ENCODE data around the gene FEZF2.

FEZF2 gene

DNA sequence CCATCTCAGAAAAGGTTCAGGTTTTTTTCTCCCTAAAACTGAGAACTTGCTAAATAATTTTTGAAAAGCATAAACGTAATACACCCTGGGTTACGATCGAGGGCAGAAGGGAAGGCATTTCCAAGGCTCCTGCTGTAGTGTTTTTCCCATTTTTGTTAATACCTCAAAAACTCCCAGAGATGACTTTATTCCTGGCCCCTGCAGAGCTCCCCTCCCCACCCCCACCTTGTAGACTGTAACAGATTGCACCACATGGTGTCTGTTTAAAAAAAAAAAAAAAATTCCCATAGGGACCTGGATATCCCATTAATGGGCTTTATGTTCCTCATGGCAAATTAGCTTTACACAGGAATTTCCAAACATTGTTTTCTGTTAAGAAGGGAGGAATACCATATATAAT, 38.2 kb downstream of the FEZF2 start:
- no peak for DNase-seq (ENCODE audit: extremely low spot score)
- TF ChIP-seq NFRKB (IDR thresholded peaks at IDR 0.05): no peak
- no peak for TF ChIP-seq HDGF (IDR thresholded peaks at IDR 0.05; ENCODE audit: borderline replicate concordance)
- no peak for TF ChIP-seq ELF4 (IDR thresholded peaks at IDR 0.05)
- TF ChIP-seq FOXA1 (IDR thresholded peaks at IDR 0.05): no peak
- no peak for TF ChIP-seq SUZ12 (IDR thresholded peaks at IDR 0.05)
- TF ChIP-seq, protein P1, sequence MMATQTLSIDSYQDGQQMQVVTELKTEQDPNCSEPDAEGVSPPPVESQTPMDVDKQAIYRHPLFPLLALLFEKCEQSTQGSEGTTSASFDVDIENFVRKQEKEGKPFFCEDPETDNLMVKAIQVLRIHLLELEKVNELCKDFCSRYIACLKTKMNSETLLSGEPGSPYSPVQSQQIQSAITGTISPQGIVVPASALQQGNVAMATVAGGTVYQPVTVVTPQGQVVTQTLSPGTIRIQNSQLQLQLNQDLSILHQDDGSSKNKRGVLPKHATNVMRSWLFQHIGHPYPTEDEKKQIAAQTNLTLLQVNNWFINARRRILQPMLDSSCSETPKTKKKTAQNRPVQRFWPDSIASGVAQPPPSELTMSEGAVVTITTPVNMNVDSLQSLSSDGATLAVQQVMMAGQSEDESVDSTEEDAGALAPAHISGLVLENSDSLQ (IDR thresholded peaks at IDR 0.05): no peak
- no peak for TF ChIP-seq BHLHE40 (IDR thresholded peaks at IDR 0.05; ENCODE audit: borderline replicate concordance)
- TF ChIP-seq CTBP1 (IDR thresholded peaks at IDR 0.05; ENCODE audit: borderline replicate concordance): no peak
- TF ChIP-seq SP1 (IDR thresholded peaks at IDR 0.05): no peak
- ChIA-PET POLR2A (no interaction called here), CTCF (no interaction called here)

DNA sequence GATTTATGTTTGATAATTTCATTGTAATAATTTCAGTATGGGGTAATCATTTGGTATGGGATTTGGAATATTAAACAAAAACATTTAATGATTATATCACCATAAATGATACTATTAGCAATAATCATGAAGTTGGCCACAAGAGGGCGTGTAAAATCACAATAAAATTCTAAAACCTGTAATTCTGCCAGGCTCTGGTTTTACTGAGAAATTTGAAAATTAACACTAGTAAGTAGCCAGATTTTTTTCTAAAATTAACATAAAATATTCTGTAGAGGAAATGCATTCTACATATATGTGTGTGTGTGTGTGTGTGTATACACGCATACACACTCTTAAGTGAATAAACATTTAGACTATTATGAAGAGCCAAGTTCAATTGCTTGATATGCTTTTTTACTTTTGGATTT, 40.5 kb downstream of the FEZF2 start:
- CTCF ChIA-PET: no interaction called here
- TF ChIP-seq SUZ12 (IDR thresholded peaks at IDR 0.05): no peak
- no peak for TF ChIP-seq ARNT (IDR thresholded peaks at IDR 0.05)
- no peak for TF ChIP-seq FOXM1 (IDR thresholded peaks at IDR 0.05; ENCODE audit: borderline replicate concordance)
- no peak for TF ChIP-seq FOXA1 (IDR thresholded peaks at IDR 0.05)
- TF ChIP-seq TARDBP (IDR thresholded peaks at IDR 0.05): no peak
- no peak for TF ChIP-seq BHLHE40 (IDR thresholded peaks at IDR 0.05; ENCODE audit: borderline replicate concordance)
- no peak for TF ChIP-seq HDGF (IDR thresholded peaks at IDR 0.05; ENCODE audit: borderline replicate concordance)
- TF ChIP-seq NFRKB (IDR thresholded peaks at IDR 0.05): no peak
- TF ChIP-seq L3MBTL2 (conservative IDR thresholded peaks at IDR 0.05): no peak
- TF ChIP-seq SP1 (IDR thresholded peaks at IDR 0.05): no peak
- TF ChIP-seq LEF1 (IDR thresholded peaks at IDR 0.05; ENCODE audit: borderline replicate concordance): no peak
- no peak for TF ChIP-seq ELF4 (IDR thresholded peaks at IDR 0.05)
- TF ChIP-seq, protein P1 (IDR thresholded peaks at IDR 0.05): no peak
- no peak for TF ChIP-seq FOXK2 (IDR thresholded peaks at IDR 0.05)
- TF ChIP-seq ZNF384 (IDR thresholded peaks at IDR 0.05): no peak
- no peak for TF ChIP-seq CTBP1 (IDR thresholded peaks at IDR 0.05; ENCODE audit: borderline replicate concordance)
- POLR2A ChIA-PET: no interaction called here
- DNase-seq (ENCODE audit: extremely low spot score): no peak

DNA sequence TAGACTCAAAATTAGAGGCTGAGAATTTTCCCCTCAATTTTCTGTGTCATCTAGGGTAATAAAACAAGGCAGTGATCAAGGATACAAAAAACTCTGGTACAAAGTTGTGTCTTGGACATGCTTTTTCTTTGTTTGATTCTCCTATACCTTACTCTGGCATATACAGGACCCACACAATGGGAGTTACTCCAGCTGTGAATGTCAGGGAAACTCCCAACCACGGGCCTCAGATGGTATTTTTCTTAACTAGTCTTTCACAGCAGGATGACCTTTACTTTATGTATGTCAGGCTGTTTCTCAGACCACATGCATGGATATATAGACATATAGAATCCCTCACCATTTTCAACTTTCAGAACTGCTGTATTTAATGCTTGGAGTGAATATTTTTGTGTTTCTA, 41.3 kb downstream of the FEZF2 start:
- POLR2A ChIA-PET: no interaction called here

DNA sequence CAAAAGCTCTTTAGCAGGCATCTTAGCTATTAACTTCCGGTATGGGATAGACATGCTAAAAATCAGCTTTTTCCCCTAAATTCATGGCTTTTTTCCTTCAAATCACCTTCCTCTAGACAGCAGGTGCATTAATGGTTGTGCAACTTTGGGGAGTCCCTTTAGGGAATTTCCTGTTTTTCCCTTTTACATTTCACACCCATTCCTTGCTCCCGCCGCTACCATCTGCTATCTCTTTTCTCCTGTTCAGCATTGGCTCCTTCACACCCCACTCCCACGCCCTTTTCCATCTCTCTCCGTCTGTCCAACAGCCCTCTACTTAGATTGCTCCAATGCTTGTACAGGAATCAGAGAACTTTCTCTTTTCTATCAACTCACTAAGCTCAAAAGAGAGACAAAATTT, 43.4 kb downstream of the FEZF2 start:
- TF ChIP-seq ELF4 (IDR thresholded peaks at IDR 0.05) (no peak), FOXM1 (IDR thresholded peaks at IDR 0.05; ENCODE audit: borderline replicate concordance) (no peak), FOXA1 (IDR thresholded peaks at IDR 0.05) (no peak), ARNT (IDR thresholded peaks at IDR 0.05) (no peak), SUZ12 (IDR thresholded peaks at IDR 0.05) (no peak), SP1 (IDR thresholded peaks at IDR 0.05) (no peak), LEF1 (IDR thresholded peaks at IDR 0.05; ENCODE audit: borderline replicate concordance) (no peak), ZNF384 (IDR thresholded peaks at IDR 0.05) (no peak)
- ChIA-PET POLR2A (interaction anchor here (0.7 kb wide), 1 partner anchor 12 kb away, joined by 3 read pairs; no protein-coding TSS in a partner anchor), CTCF (interaction anchor here (1.9 kb wide), 1 partner anchor 229 kb away, joined by 4 read pairs; no protein-coding TSS in a partner anchor)
- DNase-seq (ENCODE audit: extremely low spot score): no peak

More for the DNA sequence above, 41.3 kb downstream of the FEZF2 start:
- TF ChIP-seq LEF1 (IDR thresholded peaks at IDR 0.05; ENCODE audit: borderline replicate concordance): no peak
- TF ChIP-seq FOXK2 (IDR thresholded peaks at IDR 0.05): no peak
- no peak for TF ChIP-seq ZNF384 (IDR thresholded peaks at IDR 0.05)
- TF ChIP-seq, protein P1 (IDR thresholded peaks at IDR 0.05): no peak
- no peak for TF ChIP-seq ARNT (IDR thresholded peaks at IDR 0.05)
- TF ChIP-seq SUZ12 (IDR thresholded peaks at IDR 0.05): no peak
- no peak for TF ChIP-seq CTBP1 (IDR thresholded peaks at IDR 0.05; ENCODE audit: borderline replicate concordance)
- TF ChIP-seq SP1 (IDR thresholded peaks at IDR 0.05): no peak
- no peak for TF ChIP-seq FOXA1 (IDR thresholded peaks at IDR 0.05)
- TF ChIP-seq BHLHE40 (IDR thresholded peaks at IDR 0.05; ENCODE audit: borderline replicate concordance): no peak
- TF ChIP-seq NFRKB (IDR thresholded peaks at IDR 0.05): no peak
- no peak for TF ChIP-seq TARDBP (IDR thresholded peaks at IDR 0.05)
- no peak for TF ChIP-seq L3MBTL2 (conservative IDR thresholded peaks at IDR 0.05)
- no peak for TF ChIP-seq FOXM1 (IDR thresholded peaks at IDR 0.05; ENCODE audit: borderline replicate concordance)
- TF ChIP-seq HDGF (IDR thresholded peaks at IDR 0.05; ENCODE audit: borderline replicate concordance): no peak
- no peak for TF ChIP-seq ELF4 (IDR thresholded peaks at IDR 0.05)
- DNase-seq (ENCODE audit: extremely low spot score): no peak
- CTCF ChIA-PET: interaction anchor here (0.7 kb wide), 1 partner anchor 226 kb away, joined by 3 read pairs; no protein-coding TSS in a partner anchor

DNA sequence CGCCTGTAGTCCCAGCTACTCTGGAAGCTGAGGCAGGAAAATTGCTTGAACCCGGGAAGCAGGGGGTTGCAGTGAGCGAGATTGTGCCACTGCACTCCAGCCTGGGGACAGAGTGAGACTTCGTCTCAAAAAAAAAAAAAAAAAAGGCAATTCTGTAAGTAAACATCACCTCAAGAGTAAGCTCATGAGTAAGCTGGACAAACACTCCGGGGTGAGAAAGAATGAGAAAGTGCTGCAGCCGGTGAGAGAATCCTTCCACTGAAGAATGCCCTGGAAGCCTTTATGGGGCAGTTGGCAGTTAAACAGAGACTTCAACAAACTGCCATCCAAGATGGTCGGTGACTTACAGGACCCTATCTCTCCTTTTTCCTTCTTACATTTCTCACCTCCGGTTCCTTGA, 47.5 kb downstream of the FEZF2 start:
- TF ChIP-seq FOXK2 (IDR thresholded peaks at IDR 0.05): no peak
- no peak for TF ChIP-seq ARNT (IDR thresholded peaks at IDR 0.05)
- no peak for TF ChIP-seq ELF4 (IDR thresholded peaks at IDR 0.05)
- TF ChIP-seq BHLHE40 (IDR thresholded peaks at IDR 0.05; ENCODE audit: borderline replicate concordance): no peak
- TF ChIP-seq SUZ12 (IDR thresholded peaks at IDR 0.05): no peak
- TF ChIP-seq TARDBP (IDR thresholded peaks at IDR 0.05): no peak
- TF ChIP-seq L3MBTL2 (conservative IDR thresholded peaks at IDR 0.05): no peak
- no peak for TF ChIP-seq HDGF (IDR thresholded peaks at IDR 0.05; ENCODE audit: borderline replicate concordance)
- TF ChIP-seq CTBP1 (IDR thresholded peaks at IDR 0.05; ENCODE audit: borderline replicate concordance): no peak
- TF ChIP-seq SP1 (IDR thresholded peaks at IDR 0.05): no peak
- no peak for TF ChIP-seq FOXA1 (IDR thresholded peaks at IDR 0.05)
- no peak for TF ChIP-seq LEF1 (IDR thresholded peaks at IDR 0.05; ENCODE audit: borderline replicate concordance)
- no peak for TF ChIP-seq NFRKB (IDR thresholded peaks at IDR 0.05)
- no peak for DNase-seq (ENCODE audit: extremely low spot score)
- ChIA-PET CTCF (no interaction called here), POLR2A (no interaction called here)

DNA sequence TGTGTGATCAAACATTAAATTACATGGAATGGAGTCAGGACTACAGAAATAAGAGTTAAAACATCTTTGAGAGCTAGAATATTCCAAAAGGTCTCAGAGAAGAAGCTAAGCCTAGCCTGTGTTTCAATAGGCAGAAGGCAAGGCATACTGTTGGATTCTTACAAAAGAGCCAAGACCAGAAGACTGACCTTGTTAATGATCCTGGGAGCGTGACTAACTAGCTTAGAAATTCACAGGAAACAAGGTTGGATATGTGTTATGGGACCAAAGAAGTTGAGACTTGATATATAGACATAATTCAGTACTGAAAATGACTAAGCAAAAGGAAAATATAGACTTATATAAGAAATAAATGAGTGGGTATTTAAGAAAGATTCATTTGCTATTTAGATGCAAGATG, 50.1 kb downstream of the FEZF2 start:
- POLR2A ChIA-PET: interaction anchor here (0.8 kb wide), 1 partner anchor 240 kb away, joined by 3 read pairs; no protein-coding TSS in a partner anchor
- no peak for DNase-seq (ENCODE audit: extremely low spot score)
- CTCF ChIA-PET: no interaction called here
- TF ChIP-seq SP1 (IDR thresholded peaks at IDR 0.05) (no peak), L3MBTL2 (conservative IDR thresholded peaks at IDR 0.05) (no peak), SUZ12 (IDR thresholded peaks at IDR 0.05) (no peak), TARDBP (IDR thresholded peaks at IDR 0.05) (no peak), ZNF384 (IDR thresholded peaks at IDR 0.05) (no peak), FOXK2 (IDR thresholded peaks at IDR 0.05) (no peak), HDGF (IDR thresholded peaks at IDR 0.05; ENCODE audit: borderline replicate concordance) (no peak), FOXM1 (IDR thresholded peaks at IDR 0.05; ENCODE audit: borderline replicate concordance) (no peak), LEF1 (IDR thresholded peaks at IDR 0.05; ENCODE audit: borderline replicate concordance) (no peak), FOXA1 (IDR thresholded peaks at IDR 0.05) (no peak), ARNT (IDR thresholded peaks at IDR 0.05) (no peak), BHLHE40 (IDR thresholded peaks at IDR 0.05; ENCODE audit: borderline replicate concordance) (no peak), NFRKB (IDR thresholded peaks at IDR 0.05) (no peak), ELF4 (IDR thresholded peaks at IDR 0.05) (no peak), CTBP1 (IDR thresholded peaks at IDR 0.05; ENCODE audit: borderline replicate concordance) (no peak)
- TF ChIP-seq, protein P1 (IDR thresholded peaks at IDR 0.05): no peak

Measured in HEK293T (cell line).